IMR-90 (cell line): ENCODE data around the gene SMAD2. TPM values are rescaled to one million over a fixed set of nuclear protein-coding genes. Genes with fewer than 3 reads are reported as not detected.

ENCODE experiments used
- ATAC-seq: fragments of 200-7000 bp; cut with Tn5 transposase; 2 replicates; pipeline ENCODE4 v1.9.1; 2020; ENCODE audit warnings: low read depth, mild to moderate bottlenecking, moderate library complexity
- BruUV-seq: library from RNA; stranded (reverse); fragments of 400-500 nt; replicated peaks from 2 replicates; lab custom pipeline; 2021; lab: Mats Ljungman, UMichigan
- CTCF ChIA-PET: fragments of 300-600 bp; formaldehyde crosslinking; extraction: SDS; loops from one replicate; lab custom pipeline; 2021; ENCODE audit warnings: antibody characterized with exemption; lab: Yijun Ruan, JAX
- POLR2A ChIA-PET: fragments of 300-600 bp; sonication (Branson Sonifier 250); formaldehyde crosslinking; loops from one replicate; lab custom pipeline; 2022; ENCODE audit warnings: antibody characterized with exemption; ENCODE audit not compliant: unreplicated experiment; lab: Charles Lee
- DNase-seq: peaks from one replicate; pipeline ENCODE4 v3.0.0; 2013
- H2AFZ ChIP-seq: replicated peaks from 2 replicates; pipeline ENCODE3; 2013; ENCODE audit warnings: low read length, mild to moderate bottlenecking; ENCODE audit not compliant: poor library complexity
- H2AK5ac ChIP-seq: 2 replicates; pipeline ENCODE4 v1.6.1; 2013; ENCODE audit warnings: low read depth, low read length, inconsistent platforms
- H2AK9ac ChIP-seq: replicated peaks from 2 replicates; pipeline ENCODE3; 2013; ENCODE audit warnings: mild to moderate bottlenecking, low read depth, low read length, moderate library complexity; ENCODE audit not compliant: poor library complexity
- H2BK120ac ChIP-seq: 2 replicates; pipeline ENCODE4 v1.6.1; 2013; ENCODE audit warnings: low read depth, low read length, inconsistent platforms
- H2BK15ac ChIP-seq: 3 replicates; pipeline ENCODE4 v1.6.1; 2013; ENCODE audit warnings: low read depth, low read length, inconsistent platforms
- H2BK20ac ChIP-seq: 2 replicates; pipeline ENCODE4 v1.6.1; 2013; ENCODE audit warnings: low read depth, mild to moderate bottlenecking, inconsistent platforms, low read length, moderate library complexity
- H2BK5ac ChIP-seq: 2 replicates; pipeline ENCODE4 v1.6.1; 2013; ENCODE audit warnings: mild to moderate bottlenecking, low read depth, low read length, inconsistent platforms; ENCODE audit not compliant: poor library complexity, severe bottlenecking
- H3K14ac ChIP-seq: replicated peaks from 2 replicates; pipeline ENCODE4 v1.6.1; 2013; ENCODE audit warnings: low read depth, low read length, inconsistent platforms
- H3K18ac ChIP-seq: 2 replicates; pipeline ENCODE4 v1.6.1; 2013; ENCODE audit warnings: low read depth, low read length, control low read depth
- H3K23ac ChIP-seq: 2 replicates; pipeline ENCODE4 v1.6.1; 2013; ENCODE audit warnings: low read depth, low read length, inconsistent platforms
- H3K27ac ChIP-seq: 2 replicates; pipeline ENCODE4 v1.5.1; 2013; ENCODE audit warnings: mild to moderate bottlenecking, control low read depth, low read length; ENCODE audit not compliant: insufficient read depth
- H3K27me3 ChIP-seq: 2 replicates; pipeline ENCODE4 v1.6.1; 2013; ENCODE audit warnings: low read length; ENCODE audit not compliant: control insufficient read depth, insufficient read depth
- H3K36me3 ChIP-seq: 2 replicates; pipeline ENCODE4 v1.6.1; 2013; ENCODE audit warnings: low read length, mixed read lengths; ENCODE audit not compliant: control insufficient read depth, insufficient read depth
- H3K4ac ChIP-seq: 2 replicates; pipeline ENCODE4 v1.6.1; 2013; ENCODE audit warnings: low read depth, low read length, inconsistent platforms
- H3K4me1 ChIP-seq: 2 replicates; pipeline ENCODE4 v1.6.1; 2013; ENCODE audit warnings: low read length, mixed read lengths; ENCODE audit not compliant: control insufficient read depth, insufficient read depth
- H3K4me2 ChIP-seq: 2 replicates; pipeline ENCODE4 v1.6.1; 2013; ENCODE audit warnings: low read depth, mild to moderate bottlenecking, control low read depth, low read length, moderate library complexity
- H3K4me3 ChIP-seq: 2 replicates; pipeline ENCODE4 v1.5.1; 2013; ENCODE audit warnings: low read depth, mild to moderate bottlenecking, control low read depth, low read length, moderate library complexity; ENCODE audit not compliant: insufficient read depth
- H3K56ac ChIP-seq: 2 replicates; pipeline ENCODE4 v1.6.1; 2013; ENCODE audit warnings: low read length, inconsistent platforms; ENCODE audit not compliant: insufficient read depth; ENCODE audit errors: extremely low read depth
- H3K79me1 ChIP-seq, 2 experiments: 2 replicates each; pipeline ENCODE4 v1.6.1; 2013; ENCODE audit warnings: low read length in 2 of 2, inconsistent platforms in 1 of 2, low read depth in 1 of 2
- H3K9ac ChIP-seq: 2 replicates; pipeline ENCODE4 v1.6.1; 2013; ENCODE audit warnings: low read depth, low read length, control low read depth
- H3K9me1 ChIP-seq: 2 replicates; pipeline ENCODE4 v1.6.1; 2013; ENCODE audit warnings: low read length, inconsistent platforms; ENCODE audit not compliant: insufficient read depth
- H3K9me3 ChIP-seq: 2 replicates; pipeline ENCODE4 v1.6.1; 2013; ENCODE audit warnings: low read length; ENCODE audit not compliant: control insufficient read depth, insufficient read depth
- H4K20me1 ChIP-seq: 2 replicates; pipeline ENCODE4 v1.6.1; 2013; ENCODE audit warnings: low read length, inconsistent platforms; ENCODE audit not compliant: insufficient read depth
- H4K5ac ChIP-seq: 2 replicates; pipeline ENCODE4 v1.6.1; 2013; ENCODE audit warnings: mild to moderate bottlenecking, low read depth, low read length, control low read depth
- H4K8ac ChIP-seq, 2 experiments: 2 replicates each; pipeline ENCODE4 v1.6.1; 2013; ENCODE audit warnings: low read depth in 2 of 2, low read length in 2 of 2, control low read depth in 1 of 2, inconsistent platforms in 1 of 2
- H4K91ac ChIP-seq: 2 replicates; pipeline ENCODE4 v1.6.1; 2013; ENCODE audit warnings: low read depth, low read length, inconsistent platforms; ENCODE audit not compliant: insufficient read depth
- CHD1 ChIP-seq: IDR thresholded peaks from 2 replicates; pipeline ENCODE4 v1.6.1; 2012; ENCODE audit warnings: low read depth, low read length, improper control_type of control experiment
- FOS ChIP-seq: fragments of 150-350 bp; IDR thresholded peaks from 2 replicates; pipeline ENCODE4 v1.6.1; 2016; ENCODE audit warnings: low read depth, low read length
- MAZ ChIP-seq: IDR thresholded peaks from 2 replicates; pipeline ENCODE4 v1.6.1; 2012; ENCODE audit warnings: low read depth, mild to moderate bottlenecking, low read length, improper control_type of control experiment, moderate library complexity, borderline replicate concordance
- MXI1 ChIP-seq: IDR thresholded peaks from 2 replicates; pipeline ENCODE4 v1.6.1; 2012; ENCODE audit warnings: low read depth, mild to moderate bottlenecking, low read length, moderate library complexity, borderline replicate concordance
- NFE2L2 ChIP-seq: fragments of 150-350 bp; IDR thresholded peaks from 2 replicates; pipeline ENCODE4 v1.6.1; 2016; ENCODE audit warnings: low read depth, mild to moderate bottlenecking, low read length
- SMC3 ChIP-seq: fragments of 150-350 bp; IDR thresholded peaks from 2 replicates; pipeline ENCODE4 v1.6.1; 2016; ENCODE audit warnings: low read depth, mild to moderate bottlenecking, antibody characterized with exemption, low read length, moderate library complexity
- WGBS, 2 experiments: methylation state at CpG; one replicate each; pipeline versions ENCODE4 v1.1.5 to v1.1.7; 2013; ENCODE audit warnings: missing lambda C conversion rate in 2 of 2; ENCODE audit not compliant: insufficient read length in 1 of 2; ENCODE audit errors: extremely low coverage in 2 of 2; 5-methylcytosine and 5-hydroxymethylcytosine counted together
- dilution Hi-C: fragments of 300-500 bp; cut with HindIII; formaldehyde crosslinking; loops from one replicate; pipeline ENCODE4 v1.14.3; 2018; ENCODE audit warnings: low sequenced_read_pairs; ENCODE audit not compliant: unreplicated experiment
- in situ Hi-C: fragments of 300-500 bp; cut with MboI; formaldehyde crosslinking; loops from 3 replicates; pipeline ENCODE4 v1.14.3; 2019; ENCODE audit warnings: low sequenced_read_pairs, inconsistent platforms, mixed read lengths
- intact Hi-C: fragments of 100-400 bp; cut with micrococcal nuclease; formaldehyde crosslinking; loops from 2 replicates; pipeline ENCODE4 v1.10.0; 2022
- polyA plus RNA-seq, 3 experiments: library from polyadenylated mRNA; depleted of rRNA; stranded (reverse); fragments of >200 nt; gene quantifications; 2 replicates each; pipeline ENCODE4 v1.2.3, GENCODE V29; 2012; ENCODE audit warnings: low replicate concordance in 1 of 3
- total RNA-seq: library from RNA; depleted of rRNA; stranded (reverse); fragments of >200 nt; gene quantifications from 2 replicates; pipeline ENCODE4 v1.2.3, GENCODE V29; 2012
- TF ChIP-seq, protein P1 (sequence below): fragments of 150-350 bp; IDR thresholded peaks from 2 replicates; pipeline ENCODE4 v1.6.1; 2017; ENCODE audit warnings: mild to moderate bottlenecking, antibody characterized with exemption, low read length, low read depth
- TF ChIP-seq, protein P2 (sequence below): conservative IDR thresholded peaks from 2 replicates; pipeline ENCODE4 v1.5.1; 2012; ENCODE audit warnings: mild to moderate bottlenecking, low read depth, low read length, improper control_type of control experiment

The SMAD2 gene
- total and polyA plus RNA-seq, 2 of the 4 experiments (the other 2 are of a cell fraction) = 41.7 to 171 TPM

DNA sequence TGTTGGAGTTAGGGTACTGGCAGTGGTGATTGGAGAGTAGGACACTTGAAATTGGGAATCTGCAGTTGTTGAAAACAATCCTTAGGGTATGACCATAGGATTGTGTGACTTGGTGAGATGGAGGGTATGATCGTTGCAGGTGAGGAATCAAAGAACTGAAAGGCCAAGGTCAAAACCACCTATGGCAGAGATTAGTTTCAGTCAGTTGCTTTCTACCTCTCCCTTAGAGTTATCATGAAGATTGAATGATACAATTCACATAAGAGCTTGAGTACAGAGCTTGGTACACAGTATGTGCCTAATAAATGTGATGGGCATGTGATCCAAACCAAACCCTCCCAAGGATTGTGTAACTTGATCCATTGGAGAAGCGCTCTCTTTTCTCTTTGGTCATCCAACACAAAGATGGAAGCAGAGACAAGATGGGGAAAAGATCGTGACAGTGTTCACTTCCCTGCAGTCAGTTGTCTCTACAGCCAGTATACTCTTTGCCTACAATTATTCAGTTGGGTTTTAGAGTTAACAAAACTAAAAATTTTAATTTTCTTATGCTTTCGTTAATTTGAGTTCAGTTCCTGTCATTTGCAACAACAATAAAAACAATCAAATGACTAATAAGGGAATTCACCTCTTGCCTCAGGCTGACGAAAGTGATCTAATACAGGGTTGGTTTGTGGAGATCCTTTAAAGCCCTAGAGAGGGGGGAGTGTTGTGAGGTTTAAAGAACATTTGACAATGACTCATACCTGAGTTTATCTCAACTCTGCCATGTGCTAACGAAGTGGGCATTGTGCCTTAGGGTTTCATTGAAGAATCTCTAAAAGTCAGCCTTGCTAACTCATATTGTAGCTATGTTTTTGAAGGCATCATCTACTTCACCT is 14.8 kb upstream of the SMAD2 start (continued):
- TF ChIP-seq MXI1 = no peak

DNA sequence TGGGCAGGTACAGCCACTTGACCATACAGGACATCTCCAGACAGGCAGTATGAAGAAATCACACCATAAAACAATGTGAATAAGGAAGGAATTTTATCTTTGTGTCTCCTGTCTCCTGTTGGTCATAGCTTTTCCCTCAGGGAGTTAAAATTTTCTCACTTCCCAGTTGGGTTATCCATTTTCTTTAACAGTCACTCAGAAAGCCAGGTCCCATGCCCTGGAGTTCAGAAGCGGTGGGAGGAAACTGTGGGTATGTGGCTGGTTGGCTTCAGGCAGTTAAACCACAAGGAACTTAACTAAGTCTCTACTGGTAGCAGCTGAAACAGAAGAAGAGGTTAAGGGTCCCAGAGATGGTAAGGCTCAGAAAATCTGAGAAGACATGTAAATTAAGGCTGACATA is 6.5 kb upstream of the SMAD2 start:
- Histone ChIP-seq H3K36me3 (no peaks in the 10 kb centered on the region), H2BK15ac (no peak overlapping the region), H3K4me1 (no peaks in the 10 kb centered on the region), H3K14ac (no peak overlapping the region), H2AK5ac (no peak overlapping the region), H3K4me2 (no peak overlapping the region), H3K4me3 (no peak overlapping the region), H3K18ac (no peak overlapping the region), H2BK5ac (no peak overlapping the region), H4K5ac (no peak overlapping the region), H3K9me1 (no peaks in the 10 kb centered on the region), H2BK20ac (no peak overlapping the region), H3K4ac (no peak overlapping the region), H2AK9ac (no peak overlapping the region), H3K56ac (no peak overlapping the region), H4K91ac (no peak overlapping the region), H4K20me1 (no peaks in the 10 kb centered on the region), H3K79me1 (no peaks in the 10 kb centered on the region), H4K8ac (no peak overlapping the region), H3K9me3 (no peaks in the 10 kb centered on the region), H2AFZ (no peak overlapping the region), H3K27ac (no peak overlapping the region), H2BK120ac (no peak overlapping the region), H3K27me3 (peaks cover 20% of the 10 kb centered on the region), H3K23ac (no peak overlapping the region), H3K9ac (no peak overlapping the region)
- no TSS peak for BruUV-seq
- intact Hi-C loops (no loop called here), dilution Hi-C loops (no loop called here), in situ Hi-C loops (no loop called here)
- no CpG with 5 or more reads among the region's 1 CpG for WGBS, 2 experiments
- DNase-seq = no peak
- ChIA-PET CTCF (no interaction called here), POLR2A (no interaction called here)
- TF ChIP-seq MAZ = no peak
- TF ChIP-seq, protein P1, sequence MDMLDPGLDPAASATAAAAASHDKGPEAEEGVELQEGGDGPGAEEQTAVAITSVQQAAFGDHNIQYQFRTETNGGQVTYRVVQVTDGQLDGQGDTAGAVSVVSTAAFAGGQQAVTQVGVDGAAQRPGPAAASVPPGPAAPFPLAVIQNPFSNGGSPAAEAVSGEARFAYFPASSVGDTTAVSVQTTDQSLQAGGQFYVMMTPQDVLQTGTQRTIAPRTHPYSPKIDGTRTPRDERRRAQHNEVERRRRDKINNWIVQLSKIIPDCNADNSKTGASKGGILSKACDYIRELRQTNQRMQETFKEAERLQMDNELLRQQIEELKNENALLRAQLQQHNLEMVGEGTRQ = no peak
- no peak for TF ChIP-seq NFE2L2
- no peak for TF ChIP-seq CHD1
- TF ChIP-seq, protein P2, sequence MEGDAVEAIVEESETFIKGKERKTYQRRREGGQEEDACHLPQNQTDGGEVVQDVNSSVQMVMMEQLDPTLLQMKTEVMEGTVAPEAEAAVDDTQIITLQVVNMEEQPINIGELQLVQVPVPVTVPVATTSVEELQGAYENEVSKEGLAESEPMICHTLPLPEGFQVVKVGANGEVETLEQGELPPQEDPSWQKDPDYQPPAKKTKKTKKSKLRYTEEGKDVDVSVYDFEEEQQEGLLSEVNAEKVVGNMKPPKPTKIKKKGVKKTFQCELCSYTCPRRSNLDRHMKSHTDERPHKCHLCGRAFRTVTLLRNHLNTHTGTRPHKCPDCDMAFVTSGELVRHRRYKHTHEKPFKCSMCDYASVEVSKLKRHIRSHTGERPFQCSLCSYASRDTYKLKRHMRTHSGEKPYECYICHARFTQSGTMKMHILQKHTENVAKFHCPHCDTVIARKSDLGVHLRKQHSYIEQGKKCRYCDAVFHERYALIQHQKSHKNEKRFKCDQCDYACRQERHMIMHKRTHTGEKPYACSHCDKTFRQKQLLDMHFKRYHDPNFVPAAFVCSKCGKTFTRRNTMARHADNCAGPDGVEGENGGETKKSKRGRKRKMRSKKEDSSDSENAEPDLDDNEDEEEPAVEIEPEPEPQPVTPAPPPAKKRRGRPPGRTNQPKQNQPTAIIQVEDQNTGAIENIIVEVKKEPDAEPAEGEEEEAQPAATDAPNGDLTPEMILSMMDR = no peak
- TF ChIP-seq FOS = no peak
- no peak for TF ChIP-seq SMC3
- TF ChIP-seq MXI1 = no peak
- no peak for ATAC-seq
